Thyroid gland (tissue), 4 donors: ENCODE data around the gene ZNF518A.

Experiments
- CTCF ChIP-seq, 6 experiments: fragments of 200-600 bp in 3 of 6; fragments of 450-650 bp in 3 of 6; sonication (generic) in 3 of 6; IDR thresholded peaks; one replicate each; pipeline ENCODE4 v1.5.1; 2016 to 2019; ENCODE audit warnings: antibody characterized with exemption in 6 of 6, mild to moderate bottlenecking in 2 of 6, inconsistent platforms in 1 of 6, moderate library complexity in 1 of 6
- POLR2A ChIP-seq, 2 donors: fragments of 450-650 bp; IDR thresholded peaks; one replicate each; pipeline ENCODE4 v1.6.1; 2017; ENCODE audit warnings: antibody characterized with exemption in 2 of 2, mild to moderate bottlenecking in 2 of 2, moderate library complexity in 1 of 2

- TF ChIP-seq CTCF (IDR thresholded peaks at IDR 0.05) (no peak), POLR2A (IDR thresholded peaks at IDR 0.05) (no peak)
Measured at GRCh38 chr10:96124230-96125141, 5.6 kb upstream of the ZNF518A start.
